Measurements from ENCODE around the gene NT5C1B. TPM values are rescaled to one million over a fixed set of nuclear protein-coding genes. Genes with fewer than 3 reads are reported as not detected.

Gene NT5C1B
- total RNA-seq, 1 experiment from 2014 or later = not detected

GRCh38 chr2:18598848-18599484 lies 9.6 kb upstream of the NT5C1B start:
- Histone ChIP-seq H3K27me3 (ENCODE audit: low read length) (no peaks in the 10 kb centered on the region), H3K4me3 (ENCODE audit: low read length) (no peak overlapping the region), H3K36me3 (ENCODE audit: insufficient read depth, low read length) (no peaks in the 10 kb centered on the region), H3K79me2 (ENCODE audit: low read length) (no peaks in the 10 kb centered on the region), H3K9ac (ENCODE audit: low read length) (no peak overlapping the region), H3K4me2 (ENCODE audit: low read depth, low read length, poor library complexity, severe bottlenecking) (no peak overlapping the region), H3K27ac (ENCODE audit: low read length) (no peak overlapping the region), H3K9me3 (ENCODE audit: low read length) (no peaks in the 10 kb centered on the region), H3K9me2 (replicated peaks; ENCODE audit: insufficient read depth, low read length) (no peaks in the 10 kb centered on the region), H2AFZ (ENCODE audit: low read length) (no peak overlapping the region), H4K20me1 (ENCODE audit: insufficient read depth, low read depth, low read length) (no peaks in the 10 kb centered on the region), H3K4me1 (ENCODE audit: low read length) (peaks cover 26% of the 10 kb centered on the region)
- no peak for DNase-seq

DNA sequence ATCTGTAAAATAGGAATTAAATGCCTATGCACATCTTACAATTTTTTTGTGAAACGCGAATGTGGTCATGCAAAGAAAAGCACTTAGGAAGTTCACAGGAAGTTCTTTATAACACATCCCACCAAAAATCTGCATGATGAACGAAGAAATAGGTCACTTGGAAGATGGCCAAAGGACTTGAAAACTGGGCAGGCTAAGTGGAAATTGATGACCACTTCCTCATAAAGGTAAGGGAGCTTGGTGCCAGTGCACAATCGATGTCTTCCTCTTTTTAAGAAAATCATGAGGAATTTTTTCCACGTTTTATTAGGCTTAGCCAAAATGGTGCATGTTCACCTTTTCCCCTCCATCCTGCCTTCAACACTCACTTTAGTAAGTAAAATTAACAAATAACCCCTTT lies 8.2 kb upstream of the NT5C1B start:
- no peaks in the 10 kb centered on the region for H4K20me1 ChIP-seq (ENCODE audit: insufficient read depth, low read depth, low read length)
- no peaks in the 10 kb centered on the region for H3K27me3 ChIP-seq (ENCODE audit: low read length)
- no peak overlapping the region for H3K27ac ChIP-seq (ENCODE audit: low read length)
- H3K4me3 ChIP-seq (ENCODE audit: low read length) = no peak overlapping the region
- no peak overlapping the region for H3K4me2 ChIP-seq (ENCODE audit: low read depth, low read length, poor library complexity, severe bottlenecking)
- H3K4me1 ChIP-seq (ENCODE audit: low read length) = peaks cover 26% of the 10 kb centered on the region
- no peak for DNase-seq
- no peak overlapping the region for H3K9ac ChIP-seq (ENCODE audit: low read length)
- no peaks in the 10 kb centered on the region for H3K9me3 ChIP-seq (ENCODE audit: low read length)
- H3K36me3 ChIP-seq (ENCODE audit: insufficient read depth, low read length) = no peaks in the 10 kb centered on the region
- no peak overlapping the region for H2AFZ ChIP-seq (ENCODE audit: low read length)
- H3K79me2 ChIP-seq (ENCODE audit: low read length) = no peaks in the 10 kb centered on the region
- no peaks in the 10 kb centered on the region for H3K9me2 ChIP-seq (replicated peaks; ENCODE audit: insufficient read depth, low read length)

- Histone ChIP-seq H3K9ac (ENCODE audit: low read length) (no peak overlapping the region), H3K27ac (ENCODE audit: low read length) (no peak overlapping the region), H3K36me3 (ENCODE audit: insufficient read depth, low read length) (no peaks in the 10 kb centered on the region), H3K9me2 (replicated peaks; ENCODE audit: insufficient read depth, low read length) (no peaks in the 10 kb centered on the region), H3K4me3 (ENCODE audit: low read length) (no peak overlapping the region), H2AFZ (ENCODE audit: low read length) (no peak overlapping the region), H3K4me2 (ENCODE audit: low read depth, low read length, poor library complexity, severe bottlenecking) (no peak overlapping the region), H3K27me3 (ENCODE audit: low read length) (no peaks in the 10 kb centered on the region), H4K20me1 (ENCODE audit: insufficient read depth, low read depth, low read length) (no peaks in the 10 kb centered on the region), H3K79me2 (ENCODE audit: low read length) (no peaks in the 10 kb centered on the region), H3K4me1 (ENCODE audit: low read length) (peaks cover 26% of the 10 kb centered on the region), H3K9me3 (ENCODE audit: low read length) (no peaks in the 10 kb centered on the region)
- no peak for DNase-seq
These were observed 7.6 kb upstream of the NT5C1B start for GRCh38 chr2:18596993-18597392.

- no peaks in the 10 kb centered on the region for H4K20me1 ChIP-seq (ENCODE audit: insufficient read depth, low read depth, low read length)
- no peak overlapping the region for H3K4me3 ChIP-seq (ENCODE audit: low read length)
- peaks cover 7% of the 10 kb centered on the region for H3K4me1 ChIP-seq (ENCODE audit: low read length)
- no peak overlapping the region for H3K4me2 ChIP-seq (ENCODE audit: low read depth, low read length, poor library complexity, severe bottlenecking)
- H2AFZ ChIP-seq (ENCODE audit: low read length) = no peak overlapping the region
- H3K27ac ChIP-seq (ENCODE audit: low read length) = no peak overlapping the region
- H3K79me2 ChIP-seq (ENCODE audit: low read length) = no peaks in the 10 kb centered on the region
- DNase-seq = no peak
- no peaks in the 10 kb centered on the region for H3K9me2 ChIP-seq (replicated peaks; ENCODE audit: insufficient read depth, low read length)
- no peaks in the 10 kb centered on the region for H3K36me3 ChIP-seq (ENCODE audit: insufficient read depth, low read length)
- no peaks in the 10 kb centered on the region for H3K9me3 ChIP-seq (ENCODE audit: low read length)
- H3K27me3 ChIP-seq (ENCODE audit: low read length) = no peaks in the 10 kb centered on the region
- H3K9ac ChIP-seq (ENCODE audit: low read length) = no peak overlapping the region
These were observed 4.1 kb upstream of the NT5C1B start for GRCh38 chr2:18593496-18593895.

DNA sequence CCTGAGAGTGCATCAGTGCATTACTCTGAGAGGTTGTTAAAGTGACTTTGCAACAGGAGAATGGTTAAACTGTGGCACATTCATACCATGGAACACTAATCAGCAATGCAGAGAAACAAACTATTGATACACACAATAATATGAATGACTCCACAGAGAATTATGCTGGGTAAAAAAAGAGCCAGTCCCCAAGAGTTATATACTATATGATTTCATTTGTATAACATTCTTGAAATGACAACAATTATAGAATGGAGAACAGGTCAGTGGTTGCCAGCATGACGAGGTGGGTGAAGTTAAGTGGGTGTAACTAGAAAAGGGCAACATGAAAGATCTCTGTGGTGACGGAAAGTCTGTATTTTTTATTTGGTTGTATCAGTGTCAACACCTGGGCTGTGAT lies 3.0 kb upstream of the NT5C1B start:
- Histone ChIP-seq H3K4me1 (ENCODE audit: low read length) (no peaks in the 10 kb centered on the region), H4K20me1 (ENCODE audit: insufficient read depth, low read depth, low read length) (no peaks in the 10 kb centered on the region), H3K9ac (ENCODE audit: low read length) (no peak overlapping the region), H3K79me2 (ENCODE audit: low read length) (no peaks in the 10 kb centered on the region), H3K4me2 (ENCODE audit: low read depth, low read length, poor library complexity, severe bottlenecking) (no peak overlapping the region), H3K9me2 (replicated peaks; ENCODE audit: insufficient read depth, low read length) (no peaks in the 10 kb centered on the region), H3K36me3 (ENCODE audit: insufficient read depth, low read length) (no peaks in the 10 kb centered on the region), H2AFZ (ENCODE audit: low read length) (no peak overlapping the region), H3K9me3 (ENCODE audit: low read length) (no peaks in the 10 kb centered on the region), H3K27me3 (ENCODE audit: low read length) (no peaks in the 10 kb centered on the region), H3K4me3 (ENCODE audit: low read length) (no peak overlapping the region), H3K27ac (ENCODE audit: low read length) (no peak overlapping the region)
- DNase-seq = no peak

GRCh38 chr2:18588802-18589201 lies 567 bp downstream of the NT5C1B start:
- H3K79me2 ChIP-seq (ENCODE audit: low read length) = no peaks in the 10 kb centered on the region
- no peaks in the 10 kb centered on the region for H3K27me3 ChIP-seq (ENCODE audit: low read length)
- no peak overlapping the region for H3K4me3 ChIP-seq (ENCODE audit: low read length)
- H3K27ac ChIP-seq (ENCODE audit: low read length) = no peak overlapping the region
- no peak overlapping the region for H2AFZ ChIP-seq (ENCODE audit: low read length)
- H4K20me1 ChIP-seq (ENCODE audit: insufficient read depth, low read depth, low read length) = no peaks in the 10 kb centered on the region
- no peaks in the 10 kb centered on the region for H3K4me1 ChIP-seq (ENCODE audit: low read length)
- no peak for DNase-seq
- no peaks in the 10 kb centered on the region for H3K9me2 ChIP-seq (replicated peaks; ENCODE audit: insufficient read depth, low read length)
- H3K9me3 ChIP-seq (ENCODE audit: low read length) = no peaks in the 10 kb centered on the region
- H3K36me3 ChIP-seq (ENCODE audit: insufficient read depth, low read length) = no peaks in the 10 kb centered on the region
- H3K4me2 ChIP-seq (ENCODE audit: low read depth, low read length, poor library complexity, severe bottlenecking) = no peak overlapping the region
- no peak overlapping the region for H3K9ac ChIP-seq (ENCODE audit: low read length)

DNA sequence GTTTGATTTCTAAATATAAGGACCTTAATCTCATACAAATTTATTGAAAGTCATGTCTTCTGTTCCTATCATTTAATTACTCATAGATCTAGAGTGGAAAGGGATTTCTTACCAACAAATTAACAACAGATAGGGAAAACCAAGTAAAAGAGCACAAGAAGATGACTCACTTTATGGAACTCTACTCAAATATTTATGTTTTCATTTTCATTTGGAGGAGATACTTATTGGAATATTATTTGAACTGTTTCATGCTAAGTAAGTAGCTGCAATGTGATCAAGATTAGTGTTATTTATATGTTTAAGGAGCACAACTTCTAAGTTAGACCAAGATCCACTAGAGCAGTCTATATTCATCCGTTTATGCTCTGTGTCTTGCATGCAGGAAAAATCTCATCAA lies 1.3 kb downstream of the NT5C1B start:
- Histone ChIP-seq H3K27ac (ENCODE audit: low read length) (no peak overlapping the region), H3K4me1 (ENCODE audit: low read length) (no peaks in the 10 kb centered on the region), H3K4me3 (ENCODE audit: low read length) (no peak overlapping the region), H3K9ac (ENCODE audit: low read length) (no peak overlapping the region), H3K79me2 (ENCODE audit: low read length) (no peaks in the 10 kb centered on the region), H4K20me1 (ENCODE audit: insufficient read depth, low read depth, low read length) (no peaks in the 10 kb centered on the region), H3K9me2 (replicated peaks; ENCODE audit: insufficient read depth, low read length) (no peaks in the 10 kb centered on the region), H3K4me2 (ENCODE audit: low read depth, low read length, poor library complexity, severe bottlenecking) (no peak overlapping the region), H3K9me3 (ENCODE audit: low read length) (no peaks in the 10 kb centered on the region), H3K36me3 (ENCODE audit: insufficient read depth, low read length) (no peaks in the 10 kb centered on the region), H2AFZ (ENCODE audit: low read length) (no peak overlapping the region), H3K27me3 (ENCODE audit: low read length) (no peaks in the 10 kb centered on the region)
- DNase-seq = no peak

DNA sequence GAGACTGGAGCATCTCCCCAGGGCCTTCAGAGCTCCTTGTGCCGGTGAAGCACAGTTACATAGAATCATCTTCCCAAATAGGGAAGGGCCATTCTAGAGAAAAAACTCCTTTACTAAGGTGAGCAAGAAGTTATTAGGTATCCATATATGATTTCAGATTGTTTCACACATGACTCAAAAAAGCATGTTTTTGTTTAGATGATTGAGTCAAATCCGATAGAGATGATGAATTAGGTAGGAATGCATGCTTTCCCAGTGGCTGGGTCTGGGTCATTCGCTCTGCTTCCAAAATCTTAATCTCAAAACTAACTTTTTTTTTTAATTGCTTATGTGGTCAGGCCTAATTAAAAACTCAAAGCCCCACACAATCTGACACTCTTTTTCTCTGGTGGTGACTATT lies 3.8 kb downstream of the NT5C1B start:
- Histone ChIP-seq H3K9me3 (ENCODE audit: low read length) (no peaks in the 10 kb centered on the region), H3K4me1 (ENCODE audit: low read length) (no peaks in the 10 kb centered on the region), H3K9ac (ENCODE audit: low read length) (no peak overlapping the region), H3K27me3 (ENCODE audit: low read length) (no peaks in the 10 kb centered on the region), H3K4me3 (ENCODE audit: low read length) (no peak overlapping the region), H3K4me2 (ENCODE audit: low read depth, low read length, poor library complexity, severe bottlenecking) (no peak overlapping the region), H2AFZ (ENCODE audit: low read length) (no peak overlapping the region), H4K20me1 (ENCODE audit: insufficient read depth, low read depth, low read length) (no peaks in the 10 kb centered on the region), H3K36me3 (ENCODE audit: insufficient read depth, low read length) (no peaks in the 10 kb centered on the region), H3K27ac (ENCODE audit: low read length) (no peak overlapping the region), H3K9me2 (replicated peaks; ENCODE audit: insufficient read depth, low read length) (no peaks in the 10 kb centered on the region), H3K79me2 (ENCODE audit: low read length) (no peaks in the 10 kb centered on the region)
- DNase-seq = no peak

DNA sequence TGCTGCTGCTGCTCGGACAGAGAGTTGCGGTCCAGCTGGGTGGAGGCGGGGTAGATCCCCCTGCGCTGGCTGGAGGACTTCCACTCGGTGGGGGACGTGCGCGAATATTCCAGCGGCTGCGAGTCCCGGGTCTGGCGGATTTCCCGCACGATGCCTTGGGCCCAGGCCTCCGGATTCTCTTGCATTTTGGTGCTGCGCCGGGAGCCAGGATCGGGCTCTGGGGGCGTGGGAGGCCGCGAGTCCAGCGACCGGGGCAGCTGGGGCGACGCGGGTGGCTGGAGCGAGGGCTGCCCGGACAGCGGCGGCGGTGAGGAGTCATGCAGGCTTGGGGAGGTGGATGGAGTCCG lies 4.8 kb downstream of the NT5C1B start:
- H3K27ac ChIP-seq (ENCODE audit: low read length) = no peak overlapping the region
- no peaks in the 10 kb centered on the region for H3K27me3 ChIP-seq (ENCODE audit: low read length)
- no peak overlapping the region for H3K4me3 ChIP-seq (ENCODE audit: low read length)
- H2AFZ ChIP-seq (ENCODE audit: low read length) = no peak overlapping the region
- no peaks in the 10 kb centered on the region for H4K20me1 ChIP-seq (ENCODE audit: insufficient read depth, low read depth, low read length)
- no peaks in the 10 kb centered on the region for H3K4me1 ChIP-seq (ENCODE audit: low read length)
- no peak overlapping the region for H3K4me2 ChIP-seq (ENCODE audit: low read depth, low read length, poor library complexity, severe bottlenecking)
- H3K79me2 ChIP-seq (ENCODE audit: low read length) = no peaks in the 10 kb centered on the region
- no peak overlapping the region for H3K9ac ChIP-seq (ENCODE audit: low read length)
- H3K36me3 ChIP-seq (ENCODE audit: insufficient read depth, low read length) = no peaks in the 10 kb centered on the region
- H3K9me2 ChIP-seq (replicated peaks; ENCODE audit: insufficient read depth, low read length) = no peaks in the 10 kb centered on the region
- DNase-seq = no peak
- no peaks in the 10 kb centered on the region for H3K9me3 ChIP-seq (ENCODE audit: low read length)

Data from Karpas-422 (cell line).